HepG2 (cell line): ENCODE measurements around the gene TEX29. TPM values are rescaled to one million over a fixed set of nuclear protein-coding genes. Genes with fewer than 3 reads are reported as not detected.

Experiments used
- ATAC-seq: fragments of 200-7000 bp; cut with Tn5 transposase; 3 replicates; pipeline ENCODE4 v1.9.1; 2020; ENCODE audit warnings: mild to moderate bottlenecking, moderate library complexity
- BruUV-seq: library from RNA; stranded (reverse); fragments of 400-500 nt; replicated peaks from 2 replicates; lab custom pipeline; 2021; lab: Mats Ljungman, UMichigan
- CTCF ChIA-PET: fragments of 300-600 bp; formaldehyde crosslinking; extraction: SDS; loops from one replicate; lab custom pipeline; 2021; ENCODE audit warnings: low total read pairs, inconsistent platforms, low intra/inter-chr PET ratio; lab: Yijun Ruan, JAX
- POLR2A ChIA-PET: fragments of 350-600 bp; sonication (Branson Sonifier 250); formaldehyde crosslinking; loops from one replicate; lab custom pipeline; 2020; ENCODE audit warnings: antibody characterized with exemption, inconsistent platforms; lab: Yijun Ruan, JAX
- DNase-seq: peaks from one replicate; pipeline ENCODE4 v3.0.0-alpha.2; 2015; ENCODE audit warnings: low spot score
- FAIRE-seq: peaks from 3 replicates; lab custom pipeline; 2011; peaks lifted over from hg19 to GRCh38; lab: Jason Lieb, UNC
- H2AFZ ChIP-seq: one replicate; pipeline ENCODE4 v1.6.1; 2011; ENCODE audit warnings: low read length, inconsistent platforms
- H3K27ac ChIP-seq: fragments of 300-600 bp; 3 replicates; pipeline ENCODE4 v1.8.0; 2011; ENCODE audit warnings: mixed run types, mild to moderate bottlenecking, mixed read lengths, low read length, inconsistent platforms; ENCODE audit not compliant: insufficient read depth; ENCODE audit errors: extremely low read length
- H3K27me3 ChIP-seq, 2 experiments: fragments of 200-600 bp in 1 of 2; 2 replicates in 1 of 2; 3 replicates in 1 of 2; pipeline versions ENCODE4 v1.6.0 to v1.8.0; 2011; ENCODE audit warnings: low read length in 2 of 2, mild to moderate bottlenecking in 2 of 2, moderate library complexity in 2 of 2, inconsistent platforms in 1 of 2; ENCODE audit not compliant: insufficient read depth in 2 of 2, control insufficient read depth in 1 of 2
- H3K36me3 ChIP-seq, 2 experiments: fragments of 200-600 bp in 1 of 2; replicated peaks in 1 of 2; 2 replicates in 1 of 2; 3 replicates in 1 of 2; pipeline versions ENCODE4 v1.5.1 to v1.8.0; 2011; ENCODE audit warnings: low read length in 2 of 2, inconsistent platforms in 1 of 2; ENCODE audit not compliant: insufficient read depth in 2 of 2, control insufficient read depth in 1 of 2
- H3K4me1 ChIP-seq: 2 replicates; pipeline ENCODE4 v1.5.1; 2012; ENCODE audit warnings: low read length, inconsistent platforms; ENCODE audit not compliant: insufficient read depth
- H3K4me2 ChIP-seq: 2 replicates; pipeline ENCODE4 v1.6.0; 2011; ENCODE audit warnings: low read depth, low read length, inconsistent platforms
- H3K4me3 ChIP-seq, 3 experiments: fragments of 200-600 bp in 1 of 3; sonication (generic), shearing (Covaris generic) in 1 of 3; replicated peaks in 1 of 3; 2 replicates each; pipeline ENCODE4 v1.5.1; 2011 to 2016; ENCODE audit warnings: low read length in 3 of 3, inconsistent platforms in 2 of 3, low read depth in 2 of 3, mild to moderate bottlenecking in 2 of 3, control low read depth in 1 of 3, mixed read lengths in 1 of 3; ENCODE audit not compliant: insufficient read depth in 1 of 3
- H3K79me2 ChIP-seq: one replicate; pipeline ENCODE4 v1.6.1; 2011; ENCODE audit warnings: low read length, inconsistent platforms; ENCODE audit not compliant: insufficient read depth
- H3K9ac ChIP-seq: 2 replicates; pipeline ENCODE4 v1.6.0; 2011; ENCODE audit warnings: mild to moderate bottlenecking, low read depth, low read length, inconsistent platforms; ENCODE audit not compliant: insufficient read depth
- H3K9me3 ChIP-seq: 2 replicates; pipeline ENCODE4 v1.5.1; 2012; ENCODE audit warnings: mild to moderate bottlenecking, low read length
- H4K20me1 ChIP-seq: 2 replicates; pipeline ENCODE4 v1.6.0; 2011; ENCODE audit warnings: inconsistent platforms, mild to moderate bottlenecking, low read length, moderate library complexity; ENCODE audit not compliant: insufficient read depth
- HNF4G ChIP-seq, 2 experiments: sonication (generic) in 1 of 2; formaldehyde crosslinking in 1 of 2; IDR thresholded peaks; 2 replicates each; pipeline versions ENCODE4 v1.4.0 to v1.6.1; 2011 to 2020; ENCODE audit warnings: borderline replicate concordance in 2 of 2, low read depth in 2 of 2, mild to moderate bottlenecking in 2 of 2, low read length in 1 of 2, missing genetic modification reagents in 1 of 2, moderate library complexity in 1 of 2
- HOXA5 ChIP-seq: sonication (generic); formaldehyde crosslinking; IDR thresholded peaks from 2 replicates; pipeline ENCODE4 v1.4.0; 2020; ENCODE audit warnings: missing genetic modification reagents
- ZNF180 ChIP-seq: sonication (generic); formaldehyde crosslinking; IDR thresholded peaks from 2 replicates; pipeline ENCODE4 v1.4.0; 2020; ENCODE audit warnings: low read depth, missing genetic modification reagents, borderline replicate concordance
- ZNF878 ChIP-seq: sonication (generic); formaldehyde crosslinking; IDR thresholded peaks from 2 replicates; pipeline ENCODE4 v1.8.1; 2023; ENCODE audit warnings: mild to moderate bottlenecking, missing genetic modification reagents, moderate library complexity
- WGBS: methylation state at CpG from one replicate; pipeline ENCODE4 v1.1.6; 2017; ENCODE audit warnings: low lambda C conversion rate; 5-methylcytosine and 5-hydroxymethylcytosine counted together
- in situ Hi-C: cut with HindIII; loops from 2 replicates; pipeline ENCODE4 v1.10.0; 2017; ENCODE audit warnings: low pct_unique_long_range_greater_than_20kb; ENCODE audit not compliant: extremely low pct_ligation_motif_present
- intact Hi-C: fragments of 100-400 bp; cut with micrococcal nuclease; formaldehyde crosslinking; loops from one replicate; pipeline ENCODE4 v1.10.0; 2022; ENCODE audit not compliant: unreplicated experiment
- polyA plus RNA-seq, 8 experiments: library from polyadenylated mRNA; depleted of rRNA in 3 of 8; stranded (reverse) in 7 of 8; unstranded in 1 of 8; fragments of >200 nt; fragmentation: Illumina TruSeq in 4 of 8; extraction: Trizol in 4 of 8; gene quantifications; 2 replicates each; pipeline versions ENCODE4 v1.2.1 to v1.2.3, GENCODE V29; 2011 to 2016; ENCODE audit warnings: low read depth in 4 of 8, missing spikeins in 1 of 8, mixed read lengths in 1 of 8; ENCODE audit not compliant: insufficient read depth in 1 of 8
- total RNA-seq, 5 experiments: library from RNA; depleted of rRNA; stranded (reverse); fragments of >200 nt; fragmentation: Illumina TruSeq; extraction: Trizol; gene quantifications; 2 replicates each; pipeline ENCODE4 v1.2.3, GENCODE V29; 2016; ENCODE audit warnings: low read depth in 1 of 5
- TF ChIP-seq, protein P1 (sequence below): sonication (generic); formaldehyde crosslinking; IDR thresholded peaks from 2 replicates; pipeline ENCODE4 v1.4.0; 2020; ENCODE audit warnings: missing genetic modification reagents
- TF ChIP-seq, protein P2 (sequence below): sonication (generic); formaldehyde crosslinking; IDR thresholded peaks from 2 replicates; pipeline ENCODE4 v1.4.0; 2020; ENCODE audit warnings: missing genetic modification reagents
- TF ChIP-seq, protein P3 (sequence below): fragments of 450-650 bp; IDR thresholded peaks from 2 replicates; pipeline ENCODE4 v1.6.1; 2016

TEX29 gene
- total and polyA plus RNA-seq, 2 of the 13 experiments (the other 11 are each of a cell fraction or from before 2014, with no cell fraction given): 0.12 to 0.22 TPM

DNA sequence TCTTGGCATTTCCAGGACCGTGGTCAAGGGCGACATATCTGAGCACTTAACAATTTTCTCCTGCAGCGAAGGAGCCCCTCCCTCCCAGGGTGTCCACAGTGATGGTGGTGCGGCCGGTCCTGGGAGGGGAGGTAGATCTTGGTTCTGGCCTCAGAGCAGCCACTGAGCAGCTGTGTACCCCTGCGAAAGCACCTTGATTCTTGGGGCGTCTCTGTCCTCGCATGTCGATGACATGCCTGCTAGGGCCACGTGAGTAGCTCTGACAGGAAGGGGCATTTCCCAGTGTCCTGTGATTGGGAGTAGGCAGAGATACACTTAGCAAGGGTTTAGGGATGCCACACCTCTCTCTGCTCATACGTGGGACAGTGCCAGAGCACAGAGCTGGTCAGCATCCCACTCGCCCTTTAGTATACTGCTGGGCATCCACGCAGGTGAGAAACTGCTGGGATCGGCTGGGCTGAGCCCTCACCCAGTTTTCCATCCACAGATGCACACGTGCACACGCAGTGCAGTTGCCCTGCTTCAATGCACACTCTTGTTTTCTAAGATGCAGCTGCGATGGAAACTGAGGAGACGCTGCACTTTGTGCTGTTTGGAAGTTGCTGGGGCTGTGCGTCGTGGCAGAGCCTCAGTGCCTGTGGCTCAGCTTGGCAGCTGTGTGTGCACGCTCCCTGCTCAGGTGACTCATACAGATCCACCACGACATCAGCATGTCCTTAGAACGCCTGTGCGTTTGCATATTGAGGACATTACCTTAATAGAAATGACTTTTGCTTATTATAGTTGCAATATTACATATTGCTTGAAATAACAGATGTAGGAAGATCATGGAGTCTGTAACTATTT lies 66.8 kb downstream of the TEX29 start:
- H3K4me3 ChIP-seq: no peak overlapping the region
- H3K36me3 ChIP-seq: no peaks in the 10 kb centered on the region
- H3K9me3 ChIP-seq: no peaks in the 10 kb centered on the region
- no peak overlapping the region for H3K9ac ChIP-seq
- POLR2A ChIA-PET: no interaction called here
- DNase-seq (no peak), ATAC-seq (peak; percentile 26; the same call in 2 of the 3 replicates), FAIRE-seq (no peak)
- H3K27me3 ChIP-seq: peaks cover 7 to 32% of the 10 kb centered on the region in 2 experiments; a peak in 3 of 5 replicates
- no peak overlapping the region for H2AFZ ChIP-seq
- H3K4me1 ChIP-seq: no peaks in the 10 kb centered on the region
- BruUV-seq: no TSS peak
- in situ Hi-C loops: no loop called here
- no peak overlapping the region for H3K27ac ChIP-seq
- no peak overlapping the region for H3K4me2 ChIP-seq
- CTCF ChIA-PET: no interaction called here
- no peaks in the 10 kb centered on the region for H4K20me1 ChIP-seq
- 37% methylated on average over 12 of the region's 24 CpGs for WGBS
- intact Hi-C loops: no loop called here
- no peaks in the 10 kb centered on the region for H3K79me2 ChIP-seq
- TF ChIP-seq ZNF878 (CRISPR knock-in tag): no peak
- no peak for TF ChIP-seq HOXA5 (CRISPR knock-in tag)
- TF ChIP-seq, protein P1, sequence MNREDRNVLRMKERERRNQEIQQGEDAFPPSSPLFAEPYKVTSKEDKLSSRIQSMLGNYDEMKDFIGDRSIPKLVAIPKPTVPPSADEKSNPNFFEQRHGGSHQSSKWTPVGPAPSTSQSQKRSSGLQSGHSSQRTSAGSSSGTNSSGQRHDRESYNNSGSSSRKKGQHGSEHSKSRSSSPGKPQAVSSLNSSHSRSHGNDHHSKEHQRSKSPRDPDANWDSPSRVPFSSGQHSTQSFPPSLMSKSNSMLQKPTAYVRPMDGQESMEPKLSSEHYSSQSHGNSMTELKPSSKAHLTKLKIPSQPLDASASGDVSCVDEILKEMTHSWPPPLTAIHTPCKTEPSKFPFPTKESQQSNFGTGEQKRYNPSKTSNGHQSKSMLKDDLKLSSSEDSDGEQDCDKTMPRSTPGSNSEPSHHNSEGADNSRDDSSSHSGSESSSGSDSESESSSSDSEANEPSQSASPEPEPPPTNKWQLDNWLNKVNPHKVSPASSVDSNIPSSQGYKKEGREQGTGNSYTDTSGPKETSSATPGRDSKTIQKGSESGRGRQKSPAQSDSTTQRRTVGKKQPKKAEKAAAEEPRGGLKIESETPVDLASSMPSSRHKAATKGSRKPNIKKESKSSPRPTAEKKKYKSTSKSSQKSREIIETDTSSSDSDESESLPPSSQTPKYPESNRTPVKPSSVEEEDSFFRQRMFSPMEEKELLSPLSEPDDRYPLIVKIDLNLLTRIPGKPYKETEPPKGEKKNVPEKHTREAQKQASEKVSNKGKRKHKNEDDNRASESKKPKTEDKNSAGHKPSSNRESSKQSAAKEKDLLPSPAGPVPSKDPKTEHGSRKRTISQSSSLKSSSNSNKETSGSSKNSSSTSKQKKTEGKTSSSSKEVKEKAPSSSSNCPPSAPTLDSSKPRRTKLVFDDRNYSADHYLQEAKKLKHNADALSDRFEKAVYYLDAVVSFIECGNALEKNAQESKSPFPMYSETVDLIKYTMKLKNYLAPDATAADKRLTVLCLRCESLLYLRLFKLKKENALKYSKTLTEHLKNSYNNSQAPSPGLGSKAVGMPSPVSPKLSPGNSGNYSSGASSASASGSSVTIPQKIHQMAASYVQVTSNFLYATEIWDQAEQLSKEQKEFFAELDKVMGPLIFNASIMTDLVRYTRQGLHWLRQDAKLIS (CRISPR knock-in tag): no peak
- TF ChIP-seq ZNF180 (CRISPR knock-in tag): no peak
- TF ChIP-seq, protein P2, sequence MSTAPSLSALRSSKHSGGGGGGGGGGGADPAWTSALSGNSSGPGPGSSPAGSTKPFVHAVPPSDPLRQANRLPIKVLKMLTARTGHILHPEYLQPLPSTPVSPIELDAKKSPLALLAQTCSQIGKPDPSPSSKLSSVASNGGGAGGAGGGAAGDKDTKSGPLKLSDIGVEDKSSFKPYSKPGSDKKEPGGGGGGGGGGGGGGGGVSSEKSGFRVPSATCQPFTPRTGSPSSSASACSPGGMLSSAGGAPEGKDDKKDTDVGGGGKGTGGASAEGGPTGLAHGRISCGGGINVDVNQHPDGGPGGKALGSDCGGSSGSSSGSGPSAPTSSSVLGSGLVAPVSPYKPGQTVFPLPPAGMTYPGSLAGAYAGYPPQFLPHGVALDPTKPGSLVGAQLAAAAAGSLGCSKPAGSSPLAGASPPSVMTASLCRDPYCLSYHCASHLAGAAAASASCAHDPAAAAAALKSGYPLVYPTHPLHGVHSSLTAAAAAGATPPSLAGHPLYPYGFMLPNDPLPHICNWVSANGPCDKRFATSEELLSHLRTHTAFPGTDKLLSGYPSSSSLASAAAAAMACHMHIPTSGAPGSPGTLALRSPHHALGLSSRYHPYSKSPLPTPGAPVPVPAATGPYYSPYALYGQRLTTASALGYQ (CRISPR knock-in tag): no peak
- no peak for TF ChIP-seq HNF4G (IDR thresholded peaks at IDR 0.05; ENCODE audit: borderline replicate concordance, low read depth, low read length)
- no peak for TF ChIP-seq HNF4G (CRISPR knock-in tag; IDR thresholded peaks at IDR 0.05; ENCODE audit: borderline replicate concordance, low read depth)
- TF ChIP-seq, protein P3, sequence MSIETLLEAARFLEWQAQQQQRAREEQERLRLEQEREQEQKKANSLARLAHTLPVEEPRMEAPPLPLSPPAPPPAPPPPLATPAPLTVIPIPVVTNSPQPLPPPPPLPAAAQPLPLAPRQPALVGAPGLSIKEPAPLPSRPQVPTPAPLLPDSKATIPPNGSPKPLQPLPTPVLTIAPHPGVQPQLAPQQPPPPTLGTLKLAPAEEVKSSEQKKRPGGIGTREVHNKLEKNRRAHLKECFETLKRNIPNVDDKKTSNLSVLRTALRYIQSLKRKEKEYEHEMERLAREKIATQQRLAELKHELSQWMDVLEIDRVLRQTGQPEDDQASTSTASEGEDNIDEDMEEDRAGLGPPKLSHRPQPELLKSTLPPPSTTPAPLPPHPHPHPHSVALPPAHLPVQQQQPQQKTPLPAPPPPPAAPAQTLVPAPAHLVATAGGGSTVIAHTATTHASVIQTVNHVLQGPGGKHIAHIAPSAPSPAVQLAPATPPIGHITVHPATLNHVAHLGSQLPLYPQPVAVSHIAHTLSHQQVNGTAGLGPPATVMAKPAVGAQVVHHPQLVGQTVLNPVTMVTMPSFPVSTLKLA: no peak
